WTC11 (cell line): Measurements from ENCODE around the gene LRRFIP1.

Source experiments
- ESRRA ChIP-seq: sonication (generic); formaldehyde crosslinking; IDR thresholded peaks from 2 replicates; pipeline ENCODE4 v1.8.1; 2022; ENCODE audit warnings: mild to moderate bottlenecking, missing genetic modification reagents, borderline replicate concordance
- PRRX2 ChIP-seq: fragments of 250-450 bp; sonication (Bioruptor Pico); IDR thresholded peaks from 2 replicates; pipeline ENCODE4 v1.8.0; 2021; ENCODE audit warnings: mild to moderate bottlenecking
- ZBTB21 ChIP-seq: sonication (generic); formaldehyde crosslinking; IDR thresholded peaks from 2 replicates; pipeline ENCODE4 v1.8.1; 2023; ENCODE audit warnings: mild to moderate bottlenecking, missing genetic modification reagents, borderline replicate concordance
- ZNF121 ChIP-seq: sonication (generic); formaldehyde crosslinking; IDR thresholded peaks from 2 replicates; pipeline ENCODE4 v1.8.0; 2023; ENCODE audit warnings: missing genetic modification reagents
- TF ChIP-seq, protein P1 (sequence below): sonication (generic); formaldehyde crosslinking; IDR thresholded peaks from 2 replicates; pipeline ENCODE4 v1.8.1; 2022; ENCODE audit warnings: low read depth, mild to moderate bottlenecking, moderate library complexity, missing genetic modification reagents, borderline replicate concordance
- TF ChIP-seq, protein P2 (sequence below): fragments of 200-600 bp; IDR thresholded peaks from 2 replicates; pipeline ENCODE4 v1.8.0; 2022; ENCODE audit warnings: antibody characterized with exemption
- TF ChIP-seq, protein P3 (sequence below): sonication (generic); formaldehyde crosslinking; IDR thresholded peaks from 2 replicates; pipeline ENCODE4 v1.8.0; 2022; ENCODE audit warnings: mild to moderate bottlenecking, missing genetic modification reagents
- TF ChIP-seq, protein P4 (sequence below): sonication (generic); formaldehyde crosslinking; IDR thresholded peaks from 2 replicates; pipeline ENCODE4 v1.8.0; 2022; ENCODE audit warnings: mild to moderate bottlenecking, missing genetic modification reagents
- TF ChIP-seq, protein P5 (sequence below): sonication (generic); formaldehyde crosslinking; IDR thresholded peaks from 2 replicates; pipeline ENCODE4 v1.8.1; 2022; ENCODE audit warnings: mild to moderate bottlenecking, moderate library complexity, missing genetic modification reagents
- TF ChIP-seq, protein P6 (sequence below): sonication (generic); formaldehyde crosslinking; IDR thresholded peaks from 2 replicates; pipeline ENCODE4 v1.8.0; 2022; ENCODE audit warnings: missing genetic modification reagents
- TF ChIP-seq, protein P7 (sequence below): fragments of 250-450 bp; sonication (Bioruptor Pico); IDR thresholded peaks from 2 replicates; pipeline ENCODE4 v1.8.0; 2021; ENCODE audit warnings: mild to moderate bottlenecking
- TF ChIP-seq, protein P8 (sequence below): sonication (generic); formaldehyde crosslinking; IDR thresholded peaks from 2 replicates; pipeline ENCODE4 v1.8.1; 2022; ENCODE audit warnings: low read depth, missing genetic modification reagents, borderline replicate concordance
- TF ChIP-seq, protein P9 (sequence below): sonication (generic); formaldehyde crosslinking; IDR thresholded peaks from 2 replicates; pipeline ENCODE4 v1.8.0; 2023; ENCODE audit warnings: missing genetic modification reagents, mild to moderate bottlenecking, borderline replicate concordance

DNA sequence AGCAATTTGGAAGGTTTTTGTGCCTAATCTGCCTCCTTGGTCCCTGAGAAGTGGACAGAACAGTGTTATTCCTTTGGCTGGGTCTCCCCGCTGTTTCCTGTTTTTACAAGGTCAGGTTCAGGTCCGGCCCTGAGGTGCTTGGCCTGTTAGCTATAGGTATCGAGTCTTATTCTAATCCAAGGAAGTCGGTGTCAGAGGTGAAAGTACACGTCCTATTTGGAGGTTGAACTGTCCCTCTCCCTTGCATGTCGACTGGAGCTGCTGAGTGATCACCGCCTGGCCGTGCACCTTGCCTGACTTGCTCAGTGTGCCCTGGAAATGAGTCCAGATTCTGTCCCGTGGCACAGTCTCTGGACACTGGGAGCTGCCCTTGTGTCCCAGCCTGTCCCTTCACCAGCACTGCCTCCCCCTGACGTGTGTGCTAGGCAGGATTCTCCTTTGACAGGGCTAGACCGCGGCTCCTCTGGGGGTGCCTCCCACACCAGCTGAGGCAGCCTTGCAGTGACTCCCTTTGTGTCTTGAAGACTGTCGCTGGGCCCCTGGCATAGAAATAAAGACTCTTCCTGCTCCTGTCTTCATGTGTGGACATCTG is 105.5 kb downstream of the LRRFIP1 start:
- TF ChIP-seq, protein P1, sequence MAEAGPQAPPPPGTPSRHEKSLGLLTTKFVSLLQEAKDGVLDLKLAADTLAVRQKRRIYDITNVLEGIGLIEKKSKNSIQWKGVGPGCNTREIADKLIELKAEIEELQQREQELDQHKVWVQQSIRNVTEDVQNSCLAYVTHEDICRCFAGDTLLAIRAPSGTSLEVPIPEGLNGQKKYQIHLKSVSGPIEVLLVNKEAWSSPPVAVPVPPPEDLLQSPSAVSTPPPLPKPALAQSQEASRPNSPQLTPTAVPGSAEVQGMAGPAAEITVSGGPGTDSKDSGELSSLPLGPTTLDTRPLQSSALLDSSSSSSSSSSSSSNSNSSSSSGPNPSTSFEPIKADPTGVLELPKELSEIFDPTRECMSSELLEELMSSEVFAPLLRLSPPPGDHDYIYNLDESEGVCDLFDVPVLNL (CRISPR knock-in tag), result no peak
- TF ChIP-seq, protein P2, sequence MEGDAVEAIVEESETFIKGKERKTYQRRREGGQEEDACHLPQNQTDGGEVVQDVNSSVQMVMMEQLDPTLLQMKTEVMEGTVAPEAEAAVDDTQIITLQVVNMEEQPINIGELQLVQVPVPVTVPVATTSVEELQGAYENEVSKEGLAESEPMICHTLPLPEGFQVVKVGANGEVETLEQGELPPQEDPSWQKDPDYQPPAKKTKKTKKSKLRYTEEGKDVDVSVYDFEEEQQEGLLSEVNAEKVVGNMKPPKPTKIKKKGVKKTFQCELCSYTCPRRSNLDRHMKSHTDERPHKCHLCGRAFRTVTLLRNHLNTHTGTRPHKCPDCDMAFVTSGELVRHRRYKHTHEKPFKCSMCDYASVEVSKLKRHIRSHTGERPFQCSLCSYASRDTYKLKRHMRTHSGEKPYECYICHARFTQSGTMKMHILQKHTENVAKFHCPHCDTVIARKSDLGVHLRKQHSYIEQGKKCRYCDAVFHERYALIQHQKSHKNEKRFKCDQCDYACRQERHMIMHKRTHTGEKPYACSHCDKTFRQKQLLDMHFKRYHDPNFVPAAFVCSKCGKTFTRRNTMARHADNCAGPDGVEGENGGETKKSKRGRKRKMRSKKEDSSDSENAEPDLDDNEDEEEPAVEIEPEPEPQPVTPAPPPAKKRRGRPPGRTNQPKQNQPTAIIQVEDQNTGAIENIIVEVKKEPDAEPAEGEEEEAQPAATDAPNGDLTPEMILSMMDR, result no peak
- TF ChIP-seq ZNF121 (no peak), ZBTB21 (no peak), ESRRA (CRISPR knock-in tag) (no peak), PRRX2 (CRISPR knock-in tag) (no peak)
- TF ChIP-seq, protein P3, sequence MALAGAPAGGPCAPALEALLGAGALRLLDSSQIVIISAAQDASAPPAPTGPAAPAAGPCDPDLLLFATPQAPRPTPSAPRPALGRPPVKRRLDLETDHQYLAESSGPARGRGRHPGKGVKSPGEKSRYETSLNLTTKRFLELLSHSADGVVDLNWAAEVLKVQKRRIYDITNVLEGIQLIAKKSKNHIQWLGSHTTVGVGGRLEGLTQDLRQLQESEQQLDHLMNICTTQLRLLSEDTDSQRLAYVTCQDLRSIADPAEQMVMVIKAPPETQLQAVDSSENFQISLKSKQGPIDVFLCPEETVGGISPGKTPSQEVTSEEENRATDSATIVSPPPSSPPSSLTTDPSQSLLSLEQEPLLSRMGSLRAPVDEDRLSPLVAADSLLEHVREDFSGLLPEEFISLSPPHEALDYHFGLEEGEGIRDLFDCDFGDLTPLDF (CRISPR knock-in tag), result no peak
- TF ChIP-seq, protein P4, sequence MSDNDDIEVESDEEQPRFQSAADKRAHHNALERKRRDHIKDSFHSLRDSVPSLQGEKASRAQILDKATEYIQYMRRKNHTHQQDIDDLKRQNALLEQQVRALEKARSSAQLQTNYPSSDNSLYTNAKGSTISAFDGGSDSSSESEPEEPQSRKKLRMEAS (CRISPR knock-in tag), result no peak
- TF ChIP-seq, protein P5, sequence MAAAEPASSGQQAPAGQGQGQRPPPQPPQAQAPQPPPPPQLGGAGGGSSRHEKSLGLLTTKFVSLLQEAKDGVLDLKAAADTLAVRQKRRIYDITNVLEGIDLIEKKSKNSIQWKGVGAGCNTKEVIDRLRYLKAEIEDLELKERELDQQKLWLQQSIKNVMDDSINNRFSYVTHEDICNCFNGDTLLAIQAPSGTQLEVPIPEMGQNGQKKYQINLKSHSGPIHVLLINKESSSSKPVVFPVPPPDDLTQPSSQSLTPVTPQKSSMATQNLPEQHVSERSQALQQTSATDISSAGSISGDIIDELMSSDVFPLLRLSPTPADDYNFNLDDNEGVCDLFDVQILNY, result no peak
- TF ChIP-seq, protein P6, sequence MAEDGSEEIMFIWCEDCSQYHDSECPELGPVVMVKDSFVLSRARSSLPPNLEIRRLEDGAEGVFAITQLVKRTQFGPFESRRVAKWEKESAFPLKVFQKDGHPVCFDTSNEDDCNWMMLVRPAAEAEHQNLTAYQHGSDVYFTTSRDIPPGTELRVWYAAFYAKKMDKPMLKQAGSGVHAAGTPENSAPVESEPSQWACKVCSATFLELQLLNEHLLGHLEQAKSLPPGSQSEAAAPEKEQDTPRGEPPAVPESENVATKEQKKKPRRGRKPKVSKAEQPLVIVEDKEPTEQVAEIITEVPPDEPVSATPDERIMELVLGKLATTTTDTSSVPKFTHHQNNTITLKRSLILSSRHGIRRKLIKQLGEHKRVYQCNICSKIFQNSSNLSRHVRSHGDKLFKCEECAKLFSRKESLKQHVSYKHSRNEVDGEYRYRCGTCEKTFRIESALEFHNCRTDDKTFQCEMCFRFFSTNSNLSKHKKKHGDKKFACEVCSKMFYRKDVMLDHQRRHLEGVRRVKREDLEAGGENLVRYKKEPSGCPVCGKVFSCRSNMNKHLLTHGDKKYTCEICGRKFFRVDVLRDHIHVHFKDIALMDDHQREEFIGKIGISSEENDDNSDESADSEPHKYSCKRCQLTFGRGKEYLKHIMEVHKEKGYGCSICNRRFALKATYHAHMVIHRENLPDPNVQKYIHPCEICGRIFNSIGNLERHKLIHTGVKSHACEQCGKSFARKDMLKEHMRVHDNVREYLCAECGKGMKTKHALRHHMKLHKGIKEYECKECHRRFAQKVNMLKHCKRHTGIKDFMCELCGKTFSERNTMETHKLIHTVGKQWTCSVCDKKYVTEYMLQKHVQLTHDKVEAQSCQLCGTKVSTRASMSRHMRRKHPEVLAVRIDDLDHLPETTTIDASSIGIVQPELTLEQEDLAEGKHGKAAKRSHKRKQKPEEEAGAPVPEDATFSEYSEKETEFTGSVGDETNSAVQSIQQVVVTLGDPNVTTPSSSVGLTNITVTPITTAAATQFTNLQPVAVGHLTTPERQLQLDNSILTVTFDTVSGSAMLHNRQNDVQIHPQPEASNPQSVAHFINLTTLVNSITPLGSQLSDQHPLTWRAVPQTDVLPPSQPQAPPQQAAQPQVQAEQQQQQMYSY (CRISPR knock-in tag), result no peak
- TF ChIP-seq, protein P7, sequence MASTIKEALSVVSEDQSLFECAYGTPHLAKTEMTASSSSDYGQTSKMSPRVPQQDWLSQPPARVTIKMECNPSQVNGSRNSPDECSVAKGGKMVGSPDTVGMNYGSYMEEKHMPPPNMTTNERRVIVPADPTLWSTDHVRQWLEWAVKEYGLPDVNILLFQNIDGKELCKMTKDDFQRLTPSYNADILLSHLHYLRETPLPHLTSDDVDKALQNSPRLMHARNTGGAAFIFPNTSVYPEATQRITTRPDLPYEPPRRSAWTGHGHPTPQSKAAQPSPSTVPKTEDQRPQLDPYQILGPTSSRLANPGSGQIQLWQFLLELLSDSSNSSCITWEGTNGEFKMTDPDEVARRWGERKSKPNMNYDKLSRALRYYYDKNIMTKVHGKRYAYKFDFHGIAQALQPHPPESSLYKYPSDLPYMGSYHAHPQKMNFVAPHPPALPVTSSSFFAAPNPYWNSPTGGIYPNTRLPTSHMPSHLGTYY (CRISPR knock-in tag), result no peak
- TF ChIP-seq, protein P8, sequence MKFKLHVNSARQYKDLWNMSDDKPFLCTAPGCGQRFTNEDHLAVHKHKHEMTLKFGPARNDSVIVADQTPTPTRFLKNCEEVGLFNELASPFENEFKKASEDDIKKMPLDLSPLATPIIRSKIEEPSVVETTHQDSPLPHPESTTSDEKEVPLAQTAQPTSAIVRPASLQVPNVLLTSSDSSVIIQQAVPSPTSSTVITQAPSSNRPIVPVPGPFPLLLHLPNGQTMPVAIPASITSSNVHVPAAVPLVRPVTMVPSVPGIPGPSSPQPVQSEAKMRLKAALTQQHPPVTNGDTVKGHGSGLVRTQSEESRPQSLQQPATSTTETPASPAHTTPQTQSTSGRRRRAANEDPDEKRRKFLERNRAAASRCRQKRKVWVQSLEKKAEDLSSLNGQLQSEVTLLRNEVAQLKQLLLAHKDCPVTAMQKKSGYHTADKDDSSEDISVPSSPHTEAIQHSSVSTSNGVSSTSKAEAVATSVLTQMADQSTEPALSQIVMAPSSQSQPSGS (CRISPR knock-in tag), result no peak
- TF ChIP-seq, protein P9, sequence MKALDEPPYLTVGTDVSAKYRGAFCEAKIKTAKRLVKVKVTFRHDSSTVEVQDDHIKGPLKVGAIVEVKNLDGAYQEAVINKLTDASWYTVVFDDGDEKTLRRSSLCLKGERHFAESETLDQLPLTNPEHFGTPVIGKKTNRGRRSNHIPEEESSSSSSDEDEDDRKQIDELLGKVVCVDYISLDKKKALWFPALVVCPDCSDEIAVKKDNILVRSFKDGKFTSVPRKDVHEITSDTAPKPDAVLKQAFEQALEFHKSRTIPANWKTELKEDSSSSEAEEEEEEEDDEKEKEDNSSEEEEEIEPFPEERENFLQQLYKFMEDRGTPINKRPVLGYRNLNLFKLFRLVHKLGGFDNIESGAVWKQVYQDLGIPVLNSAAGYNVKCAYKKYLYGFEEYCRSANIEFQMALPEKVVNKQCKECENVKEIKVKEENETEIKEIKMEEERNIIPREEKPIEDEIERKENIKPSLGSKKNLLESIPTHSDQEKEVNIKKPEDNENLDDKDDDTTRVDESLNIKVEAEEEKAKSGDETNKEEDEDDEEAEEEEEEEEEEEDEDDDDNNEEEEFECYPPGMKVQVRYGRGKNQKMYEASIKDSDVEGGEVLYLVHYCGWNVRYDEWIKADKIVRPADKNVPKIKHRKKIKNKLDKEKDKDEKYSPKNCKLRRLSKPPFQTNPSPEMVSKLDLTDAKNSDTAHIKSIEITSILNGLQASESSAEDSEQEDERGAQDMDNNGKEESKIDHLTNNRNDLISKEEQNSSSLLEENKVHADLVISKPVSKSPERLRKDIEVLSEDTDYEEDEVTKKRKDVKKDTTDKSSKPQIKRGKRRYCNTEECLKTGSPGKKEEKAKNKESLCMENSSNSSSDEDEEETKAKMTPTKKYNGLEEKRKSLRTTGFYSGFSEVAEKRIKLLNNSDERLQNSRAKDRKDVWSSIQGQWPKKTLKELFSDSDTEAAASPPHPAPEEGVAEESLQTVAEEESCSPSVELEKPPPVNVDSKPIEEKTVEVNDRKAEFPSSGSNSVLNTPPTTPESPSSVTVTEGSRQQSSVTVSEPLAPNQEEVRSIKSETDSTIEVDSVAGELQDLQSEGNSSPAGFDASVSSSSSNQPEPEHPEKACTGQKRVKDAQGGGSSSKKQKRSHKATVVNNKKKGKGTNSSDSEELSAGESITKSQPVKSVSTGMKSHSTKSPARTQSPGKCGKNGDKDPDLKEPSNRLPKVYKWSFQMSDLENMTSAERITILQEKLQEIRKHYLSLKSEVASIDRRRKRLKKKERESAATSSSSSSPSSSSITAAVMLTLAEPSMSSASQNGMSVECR (CRISPR knock-in tag), result no peak
